NCI-H526 (cell line): ENCODE data around the gene TNXB.
"Not testable (repeated sequence)": the region's sequence is repeated elsewhere in the genome, so short reads cannot be mapped to it uniquely, and the experiment has no call there.

Experiments used
- DNase-seq, 2 experiments: peaks; one replicate each; lab custom pipeline; 2025; lab: John Stamatoyannopoulos, UW

Gene TNXB

GRCh38 chr6:31996385-31996784 is 112.8 kb downstream of the TNXB start:
- not testable (repeated sequence) for DNase-seq

- DNase-seq: not testable (repeated sequence)
Measured at GRCh38 chr6:31994421-31994820, 114.7 kb downstream of the TNXB start.
